Suprapubic skin (tissue), 3 donors: ENCODE measurements around the gene GUCY1A2.

Experiments used
- CTCF ChIP-seq, 2 donors: fragments of 200-600 bp in 1 of 2; fragments of 450-650 bp in 1 of 2; sonication (generic) in 1 of 2; IDR thresholded peaks; one replicate each; pipeline ENCODE4 v1.5.1; 2016 to 2019; ENCODE audit warnings: antibody characterized with exemption in 2 of 2, mild to moderate bottlenecking in 1 of 2, moderate library complexity in 1 of 2
- EP300 ChIP-seq: sonication (generic); formaldehyde crosslinking; IDR thresholded peaks from one replicate; pipeline ENCODE4 v1.6.1; 2017; ENCODE audit warnings: antibody characterized with exemption

- TF ChIP-seq CTCF (IDR thresholded peaks at IDR 0.05): no peak
- TF ChIP-seq EP300: no peak
Observed at GRCh38 chr11:106694501-106694900, 323.8 kb downstream of the GUCY1A2 start.
